WTC11 (cell line): ENCODE measurements around the gene C1QL1.

ENCODE experiments used
- CREM ChIP-seq: sonication (generic); formaldehyde crosslinking; IDR thresholded peaks from 2 replicates; pipeline ENCODE4 v1.8.1; 2022; ENCODE audit warnings: mild to moderate bottlenecking, missing genetic modification reagents, moderate library complexity
- JUN ChIP-seq: sonication (generic); formaldehyde crosslinking; IDR thresholded peaks from 2 replicates; pipeline ENCODE4 v1.8.0; 2023; ENCODE audit warnings: mild to moderate bottlenecking, missing genetic modification reagents
- TF ChIP-seq, protein P1 (sequence below): sonication (generic); formaldehyde crosslinking; IDR thresholded peaks from 2 replicates; pipeline ENCODE4 v1.8.1; 2023; ENCODE audit warnings: mild to moderate bottlenecking, missing genetic modification reagents
- TF ChIP-seq, protein P2 (sequence below): fragments of 200-600 bp; IDR thresholded peaks from 2 replicates; pipeline ENCODE4 v1.8.0; 2022; ENCODE audit warnings: antibody characterized with exemption
- TF ChIP-seq, protein P3 (sequence below): sonication (generic); formaldehyde crosslinking; IDR thresholded peaks from 2 replicates; pipeline ENCODE4 v1.8.0; 2022; ENCODE audit warnings: mild to moderate bottlenecking, missing genetic modification reagents

DNA sequence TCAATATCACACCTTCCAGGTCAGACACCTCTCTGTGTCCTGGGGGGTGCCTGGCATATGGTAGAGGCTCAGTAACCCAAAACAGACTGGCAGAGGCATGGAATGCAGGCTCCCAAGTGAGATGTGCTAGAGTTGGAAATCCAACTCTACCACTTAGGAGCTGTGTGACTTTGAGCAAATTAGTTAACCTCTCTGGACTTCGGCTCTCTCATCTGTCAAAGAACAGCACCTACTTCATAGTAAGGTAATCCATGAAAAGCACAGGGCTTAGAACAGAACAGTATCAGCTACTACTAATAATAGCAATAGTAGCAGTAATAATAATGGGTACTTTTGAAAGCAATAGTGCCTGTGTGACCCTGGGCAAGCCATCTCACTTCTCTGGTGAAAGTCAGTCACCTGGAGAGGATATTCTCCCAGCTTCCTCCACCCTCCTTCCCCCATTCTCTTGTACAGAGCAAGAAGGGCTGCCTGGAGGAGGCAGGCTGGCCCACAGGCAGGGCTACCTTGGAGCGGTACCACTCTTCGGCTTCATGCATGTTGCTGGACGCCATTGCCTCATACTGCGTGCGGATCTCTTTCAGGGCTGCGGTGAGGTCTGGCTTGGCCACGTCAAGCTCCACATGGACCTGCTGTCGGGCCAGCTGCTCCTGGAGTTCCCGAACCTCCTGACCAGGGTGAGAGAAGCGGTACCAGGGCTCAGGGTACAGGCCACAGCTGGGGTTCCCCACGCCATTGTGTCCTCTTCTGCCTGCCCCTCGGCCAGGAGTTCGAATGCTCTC, 55.1 kb downstream of the C1QL1 start:
- TF ChIP-seq, protein P1, sequence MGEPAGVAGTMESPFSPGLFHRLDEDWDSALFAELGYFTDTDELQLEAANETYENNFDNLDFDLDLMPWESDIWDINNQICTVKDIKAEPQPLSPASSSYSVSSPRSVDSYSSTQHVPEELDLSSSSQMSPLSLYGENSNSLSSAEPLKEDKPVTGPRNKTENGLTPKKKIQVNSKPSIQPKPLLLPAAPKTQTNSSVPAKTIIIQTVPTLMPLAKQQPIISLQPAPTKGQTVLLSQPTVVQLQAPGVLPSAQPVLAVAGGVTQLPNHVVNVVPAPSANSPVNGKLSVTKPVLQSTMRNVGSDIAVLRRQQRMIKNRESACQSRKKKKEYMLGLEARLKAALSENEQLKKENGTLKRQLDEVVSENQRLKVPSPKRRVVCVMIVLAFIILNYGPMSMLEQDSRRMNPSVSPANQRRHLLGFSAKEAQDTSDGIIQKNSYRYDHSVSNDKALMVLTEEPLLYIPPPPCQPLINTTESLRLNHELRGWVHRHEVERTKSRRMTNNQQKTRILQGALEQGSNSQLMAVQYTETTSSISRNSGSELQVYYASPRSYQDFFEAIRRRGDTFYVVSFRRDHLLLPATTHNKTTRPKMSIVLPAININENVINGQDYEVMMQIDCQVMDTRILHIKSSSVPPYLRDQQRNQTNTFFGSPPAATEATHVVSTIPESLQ (CRISPR knock-in tag) = no peak
- TF ChIP-seq, protein P2, sequence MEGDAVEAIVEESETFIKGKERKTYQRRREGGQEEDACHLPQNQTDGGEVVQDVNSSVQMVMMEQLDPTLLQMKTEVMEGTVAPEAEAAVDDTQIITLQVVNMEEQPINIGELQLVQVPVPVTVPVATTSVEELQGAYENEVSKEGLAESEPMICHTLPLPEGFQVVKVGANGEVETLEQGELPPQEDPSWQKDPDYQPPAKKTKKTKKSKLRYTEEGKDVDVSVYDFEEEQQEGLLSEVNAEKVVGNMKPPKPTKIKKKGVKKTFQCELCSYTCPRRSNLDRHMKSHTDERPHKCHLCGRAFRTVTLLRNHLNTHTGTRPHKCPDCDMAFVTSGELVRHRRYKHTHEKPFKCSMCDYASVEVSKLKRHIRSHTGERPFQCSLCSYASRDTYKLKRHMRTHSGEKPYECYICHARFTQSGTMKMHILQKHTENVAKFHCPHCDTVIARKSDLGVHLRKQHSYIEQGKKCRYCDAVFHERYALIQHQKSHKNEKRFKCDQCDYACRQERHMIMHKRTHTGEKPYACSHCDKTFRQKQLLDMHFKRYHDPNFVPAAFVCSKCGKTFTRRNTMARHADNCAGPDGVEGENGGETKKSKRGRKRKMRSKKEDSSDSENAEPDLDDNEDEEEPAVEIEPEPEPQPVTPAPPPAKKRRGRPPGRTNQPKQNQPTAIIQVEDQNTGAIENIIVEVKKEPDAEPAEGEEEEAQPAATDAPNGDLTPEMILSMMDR = no peak
- TF ChIP-seq, protein P3, sequence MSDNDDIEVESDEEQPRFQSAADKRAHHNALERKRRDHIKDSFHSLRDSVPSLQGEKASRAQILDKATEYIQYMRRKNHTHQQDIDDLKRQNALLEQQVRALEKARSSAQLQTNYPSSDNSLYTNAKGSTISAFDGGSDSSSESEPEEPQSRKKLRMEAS = no peak
- TF ChIP-seq CREM (CRISPR knock-in tag) (no peak), JUN (CRISPR knock-in tag) (no peak)
